ENCODE results near the gene DDX54.

DDX54 gene

DNA sequence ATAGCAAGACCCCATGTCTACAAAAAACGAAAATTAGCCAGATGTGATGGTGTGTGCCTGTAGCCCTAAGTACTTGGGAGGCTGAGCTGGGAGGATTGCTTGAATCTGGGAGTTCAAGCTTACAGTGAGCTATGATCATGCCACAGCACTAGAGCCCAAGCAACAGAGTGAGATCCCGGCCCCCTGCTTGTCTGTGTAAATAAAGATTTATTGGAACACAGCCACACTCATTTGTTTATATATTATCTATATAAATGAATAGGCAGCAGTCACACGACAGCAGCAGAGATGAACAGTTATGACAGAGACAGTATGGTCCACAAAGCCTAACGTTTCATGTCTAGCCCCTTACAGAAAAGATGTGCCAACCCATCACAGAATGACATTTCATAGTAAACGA is 14.8 kb downstream of the DDX54 start:
- Histone ChIP-seq H3K27ac (ENCODE audit: low read depth, low read length, poor library complexity, severe bottlenecking) (peak overlapping the region; percentile 98), H3K79me2 (ENCODE audit: insufficient read depth, low read length) (no peaks in the 10 kb centered on the region), H3F3A (ENCODE audit: insufficient read depth, low read length) (no peaks in the 10 kb centered on the region), H3K9me3 (ENCODE audit: low read length) (no peaks in the 10 kb centered on the region), H3K36me3 (ENCODE audit: insufficient read depth, low read length) (peaks cover 91% of the 10 kb centered on the region), H3K4me2 (ENCODE audit: low read length) (peak overlapping the region; percentile 45; the same call in 1 of the 2 replicates), H4K20me1 (ENCODE audit: insufficient read depth, low read length) (no peaks in the 10 kb centered on the region), H2AFZ (ENCODE audit: low read length) (no peak overlapping the region), H3K27me3 (ENCODE audit: insufficient read depth, low read length) (no peaks in the 10 kb centered on the region), H3K9ac (ENCODE audit: low read length) (peak overlapping the region; percentile 80), H3K9me2 (ENCODE audit: low read depth, low read length) (no peaks in the 10 kb centered on the region), H3K4me1 (ENCODE audit: insufficient read depth, low read length, severe bottlenecking) (peaks cover 88% of the 10 kb centered on the region), H3K4me3 (ENCODE audit: low read depth, low read length, poor library complexity, severe bottlenecking) (no peak overlapping the region)
- TF ChIP-seq EZH2 (IDR thresholded peaks at IDR 0.05; ENCODE audit: borderline replicate concordance, low read length): no peak
- TF ChIP-seq, protein P1, sequence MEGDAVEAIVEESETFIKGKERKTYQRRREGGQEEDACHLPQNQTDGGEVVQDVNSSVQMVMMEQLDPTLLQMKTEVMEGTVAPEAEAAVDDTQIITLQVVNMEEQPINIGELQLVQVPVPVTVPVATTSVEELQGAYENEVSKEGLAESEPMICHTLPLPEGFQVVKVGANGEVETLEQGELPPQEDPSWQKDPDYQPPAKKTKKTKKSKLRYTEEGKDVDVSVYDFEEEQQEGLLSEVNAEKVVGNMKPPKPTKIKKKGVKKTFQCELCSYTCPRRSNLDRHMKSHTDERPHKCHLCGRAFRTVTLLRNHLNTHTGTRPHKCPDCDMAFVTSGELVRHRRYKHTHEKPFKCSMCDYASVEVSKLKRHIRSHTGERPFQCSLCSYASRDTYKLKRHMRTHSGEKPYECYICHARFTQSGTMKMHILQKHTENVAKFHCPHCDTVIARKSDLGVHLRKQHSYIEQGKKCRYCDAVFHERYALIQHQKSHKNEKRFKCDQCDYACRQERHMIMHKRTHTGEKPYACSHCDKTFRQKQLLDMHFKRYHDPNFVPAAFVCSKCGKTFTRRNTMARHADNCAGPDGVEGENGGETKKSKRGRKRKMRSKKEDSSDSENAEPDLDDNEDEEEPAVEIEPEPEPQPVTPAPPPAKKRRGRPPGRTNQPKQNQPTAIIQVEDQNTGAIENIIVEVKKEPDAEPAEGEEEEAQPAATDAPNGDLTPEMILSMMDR (IDR thresholded peaks at IDR 0.05; ENCODE audit: low read length): no peak

DNA sequence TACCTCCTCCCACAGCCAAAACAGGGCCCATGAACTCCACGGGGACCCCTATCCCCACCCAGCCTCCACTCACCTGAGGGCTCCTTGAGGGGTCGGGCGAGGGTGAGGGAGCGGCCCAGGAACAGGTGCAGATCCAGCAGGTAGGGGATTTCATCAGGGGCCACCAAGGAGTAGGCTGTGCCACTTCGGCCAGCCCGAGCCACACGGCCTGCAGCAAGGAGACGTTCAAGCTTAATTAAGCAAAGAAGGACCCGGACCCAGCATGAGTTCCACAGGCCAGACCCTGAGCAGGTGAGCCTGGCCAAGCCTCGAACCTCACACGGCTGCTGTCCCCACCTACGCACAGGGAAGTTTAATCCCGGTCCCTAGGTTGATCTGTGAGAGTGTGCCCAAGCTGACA is 15.6 kb downstream of the DDX54 start:
- H3K9ac ChIP-seq (ENCODE audit: low read length): peak overlapping the region; percentile 80; the same call in 1 of the 2 replicates

DNA sequence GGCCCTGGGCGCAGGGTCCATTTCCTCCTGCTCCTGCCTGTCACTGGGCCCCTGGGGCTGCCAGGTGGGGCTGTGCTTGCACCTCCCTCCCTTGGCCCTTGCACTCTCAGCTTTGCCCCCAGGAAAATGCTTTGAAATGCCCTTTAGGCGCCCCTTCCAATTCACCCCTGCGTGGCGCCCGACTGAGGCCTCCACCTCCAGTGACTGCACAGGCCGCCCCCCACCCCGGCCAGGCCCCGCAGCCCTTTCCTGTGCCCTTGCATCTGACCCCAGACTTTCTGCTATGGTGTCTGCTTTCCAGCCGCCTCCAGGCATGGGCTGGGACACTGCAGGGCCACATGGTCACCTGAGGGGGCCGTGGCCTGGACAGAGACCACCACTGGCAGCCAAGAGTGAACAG is 17.4 kb downstream of the DDX54 start:
- Histone ChIP-seq H3K9me2 (ENCODE audit: low read depth, low read length) (no peaks in the 10 kb centered on the region), H3F3A (ENCODE audit: insufficient read depth, low read length) (no peaks in the 10 kb centered on the region), H3K27me3 (ENCODE audit: insufficient read depth, low read length) (no peaks in the 10 kb centered on the region), H3K9ac (ENCODE audit: low read length) (peak overlapping the region; percentile 47; the same call in 1 of the 2 replicates), H3K36me3 (ENCODE audit: insufficient read depth, low read length) (peaks cover 91% of the 10 kb centered on the region), H2AFZ (ENCODE audit: low read length) (no peak overlapping the region), H3K4me2 (ENCODE audit: low read length) (no peak overlapping the region; the same call in 1 of the 2 replicates), H3K9me3 (ENCODE audit: low read length) (no peaks in the 10 kb centered on the region), H3K79me2 (ENCODE audit: insufficient read depth, low read length) (no peaks in the 10 kb centered on the region), H3K4me3 (ENCODE audit: low read depth, low read length, poor library complexity, severe bottlenecking) (no peak overlapping the region), H4K20me1 (ENCODE audit: insufficient read depth, low read length) (no peaks in the 10 kb centered on the region), H3K4me1 (ENCODE audit: insufficient read depth, low read length, severe bottlenecking) (peaks cover 79% of the 10 kb centered on the region), H3K27ac (ENCODE audit: low read depth, low read length, poor library complexity, severe bottlenecking) (peak overlapping the region; percentile 86)
- TF ChIP-seq, protein P1 (IDR thresholded peaks at IDR 0.05; ENCODE audit: low read length): no peak
- no peak for TF ChIP-seq EZH2 (IDR thresholded peaks at IDR 0.05; ENCODE audit: borderline replicate concordance, low read length)

More for the DNA sequence above, 15.6 kb downstream of the DDX54 start:
- H3K4me1 ChIP-seq (ENCODE audit: insufficient read depth, low read length, severe bottlenecking): peaks cover 83% of the 10 kb centered on the region
- no peaks in the 10 kb centered on the region for H3K27me3 ChIP-seq (ENCODE audit: insufficient read depth, low read length)
- H3K9me3 ChIP-seq (ENCODE audit: low read length): no peaks in the 10 kb centered on the region
- no peaks in the 10 kb centered on the region for H3K9me2 ChIP-seq (ENCODE audit: low read depth, low read length)
- TF ChIP-seq, protein P1 (IDR thresholded peaks at IDR 0.05; ENCODE audit: low read length): no peak
- no peak for TF ChIP-seq EZH2 (IDR thresholded peaks at IDR 0.05; ENCODE audit: borderline replicate concordance, low read length)
- no peak overlapping the region for H3K4me3 ChIP-seq (ENCODE audit: low read depth, low read length, poor library complexity, severe bottlenecking)
- no peaks in the 10 kb centered on the region for H4K20me1 ChIP-seq (ENCODE audit: insufficient read depth, low read length)
- no peak overlapping the region for H3K4me2 ChIP-seq (ENCODE audit: low read length)
- H3F3A ChIP-seq (ENCODE audit: insufficient read depth, low read length): no peaks in the 10 kb centered on the region
- H3K79me2 ChIP-seq (ENCODE audit: insufficient read depth, low read length): no peaks in the 10 kb centered on the region
- peaks cover 93% of the 10 kb centered on the region for H3K36me3 ChIP-seq (ENCODE audit: insufficient read depth, low read length)
- no peak overlapping the region for H2AFZ ChIP-seq (ENCODE audit: low read length)
- H3K27ac ChIP-seq (ENCODE audit: low read depth, low read length, poor library complexity, severe bottlenecking): peak overlapping the region; percentile 98
